ENCODE results near the gene ATP9B. TPM values are rescaled to one million over a fixed set of nuclear protein-coding genes. Genes with fewer than 3 reads are reported as not detected.
"Not testable (repeated sequence)": the region's sequence is repeated elsewhere in the genome, so short reads cannot be mapped to it uniquely, and the experiment has no call there.

Gene ATP9B
- total RNA-seq, 1 donor from 2014 or later, result 69.1 TPM

DNA sequence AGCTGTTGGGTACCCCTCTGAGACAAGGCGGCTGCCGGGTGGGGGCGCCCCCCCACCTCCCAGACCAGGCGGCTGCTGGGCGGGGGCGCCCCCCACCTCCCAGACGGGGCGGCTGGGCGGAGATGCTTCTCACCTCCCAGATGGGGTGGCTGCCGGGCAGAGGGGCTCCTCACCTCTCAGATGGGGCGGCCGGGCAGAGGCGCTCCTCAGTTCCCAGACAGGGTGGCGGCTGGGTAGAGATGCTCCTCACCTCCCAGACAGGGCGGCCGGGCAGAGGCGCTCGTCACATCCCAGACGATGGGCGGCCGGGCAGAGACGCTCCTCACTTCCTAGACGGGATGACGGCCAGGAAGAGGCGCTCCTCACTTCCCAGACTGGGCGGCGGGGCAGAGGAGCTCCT, 3.5 kb downstream of the ATP9B start:
- DNase-seq, result not testable (repeated sequence)

- no peak for DNase-seq
These were observed 8.0 kb downstream of the ATP9B start for GRCh38 chr18:79077181-79077580.

DNA sequence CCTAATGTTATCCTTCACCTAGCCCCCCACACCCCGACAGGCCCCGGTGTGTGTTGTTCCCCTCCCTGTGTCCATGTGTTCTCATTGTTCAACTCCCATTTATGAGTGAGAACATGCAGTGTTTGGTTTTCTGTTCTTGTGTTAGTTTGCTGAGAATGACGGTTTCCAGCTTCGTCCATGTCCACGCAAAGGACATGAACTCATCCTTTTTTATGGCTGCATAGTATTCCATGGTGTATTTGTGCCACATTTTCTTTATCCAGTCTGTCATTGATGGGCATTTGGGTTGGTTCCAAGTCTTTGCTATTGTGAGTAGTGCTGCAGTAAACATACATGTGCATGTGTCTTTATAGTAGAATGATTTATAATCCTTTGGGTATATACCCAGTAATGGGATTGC, 9.6 kb downstream of the ATP9B start:
- not testable (repeated sequence) for DNase-seq

- DNase-seq, result no peak
These were observed 23.7 kb downstream of the ATP9B start for GRCh38 chr18:79092874-79093273.

DNA sequence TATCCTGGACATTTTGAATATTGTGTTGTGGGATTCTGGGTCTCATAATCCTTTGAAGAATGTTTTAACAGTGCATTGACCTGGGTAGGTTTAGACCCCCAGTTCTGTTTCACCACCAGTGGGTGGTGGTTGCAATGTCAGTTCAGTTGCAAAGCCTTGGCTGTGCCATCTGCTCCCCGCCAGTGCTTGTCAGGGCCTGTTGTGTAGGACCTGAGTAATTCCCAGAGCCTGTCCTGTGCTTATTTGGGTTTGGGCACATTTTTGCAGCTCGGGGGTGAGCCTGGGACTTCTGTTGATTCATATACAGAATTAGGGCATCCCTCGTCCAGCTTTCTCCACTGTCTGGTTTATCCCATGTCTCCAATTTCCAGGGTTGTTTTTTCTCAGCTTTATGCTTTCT, 24.8 kb downstream of the ATP9B start:
- no peak for DNase-seq

DNA sequence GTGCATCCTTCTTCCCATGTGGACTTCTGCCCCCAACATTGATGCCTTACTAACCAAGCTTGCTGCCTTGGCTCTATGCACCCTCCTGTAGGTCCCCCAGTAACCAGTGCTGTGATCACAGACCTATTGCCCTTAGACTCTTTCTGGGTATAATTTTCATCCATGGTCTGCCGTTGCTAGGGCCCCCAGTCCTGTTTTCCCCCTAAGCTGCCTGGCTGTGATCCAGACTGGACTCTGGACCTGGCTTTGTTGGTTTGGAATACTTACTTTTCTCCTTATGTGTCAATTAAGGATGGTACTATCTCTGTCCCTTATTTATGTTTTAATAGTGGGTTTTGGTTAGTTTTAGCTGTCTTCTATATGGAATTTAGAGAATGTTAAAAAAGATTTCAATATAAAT, 26.0 kb downstream of the ATP9B start:
- DNase-seq, result no peak

- DNase-seq, result no peak
These were observed 31.8 kb downstream of the ATP9B start for GRCh38 chr18:79100944-79101343.

DNA sequence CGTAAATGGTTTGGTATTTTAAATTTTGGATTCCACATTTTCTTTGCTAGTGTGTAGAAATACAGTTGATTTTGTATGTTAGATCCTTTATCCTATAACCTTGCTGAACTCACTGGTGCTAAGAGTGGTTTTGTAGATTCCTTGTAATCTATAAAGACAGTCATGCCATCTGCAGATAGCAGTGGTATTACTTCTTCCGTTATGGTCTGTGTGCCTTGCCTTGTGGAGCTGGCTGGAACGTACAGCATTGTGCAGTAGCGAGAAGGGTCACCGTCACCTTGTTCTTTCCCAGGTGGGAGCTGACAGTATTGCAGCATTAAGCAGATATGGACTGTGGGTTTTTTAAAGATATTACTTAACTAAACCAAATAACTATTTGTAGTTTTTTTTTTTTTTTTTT, 33.7 kb downstream of the ATP9B start:
- DNase-seq, result no peak

DNA sequence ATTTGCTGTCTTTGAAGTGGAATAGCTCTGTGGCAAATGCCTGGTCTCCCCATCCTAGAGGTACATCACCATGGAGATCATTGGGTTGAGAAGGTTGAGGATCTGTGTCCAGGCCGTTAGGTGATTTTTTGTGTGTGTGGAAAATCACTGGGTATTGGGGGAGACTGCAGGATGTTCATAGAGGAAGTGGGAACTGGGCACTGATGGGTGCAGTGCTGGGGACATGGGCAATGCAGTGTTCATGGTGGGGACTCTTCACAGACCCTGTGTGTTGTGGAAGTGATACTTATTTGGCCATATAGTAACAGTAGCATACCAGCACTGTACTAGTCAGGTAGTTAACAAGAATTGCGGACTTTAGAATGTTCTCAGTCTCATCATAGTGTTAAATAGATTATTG, 34.9 kb downstream of the ATP9B start:
- no peak for DNase-seq

DNA sequence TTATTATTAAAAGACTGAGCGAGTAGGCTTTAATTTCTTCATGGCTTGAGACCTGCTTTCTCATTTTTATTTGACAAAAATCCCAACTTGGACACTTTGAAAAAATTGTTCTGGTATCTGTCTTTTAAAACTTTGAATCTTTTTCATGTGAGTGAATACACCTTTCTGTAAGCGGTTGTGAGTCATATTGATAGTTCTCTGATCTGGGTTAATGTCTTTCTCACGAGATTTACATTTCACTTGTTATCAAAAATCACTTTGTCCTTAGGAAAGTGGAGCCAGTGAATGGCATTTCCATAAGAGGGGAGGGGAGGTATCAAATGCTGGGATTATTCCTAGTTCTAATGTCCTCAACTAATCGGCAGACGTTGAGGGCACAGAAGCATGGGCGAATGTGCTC, 36.3 kb downstream of the ATP9B start:
- DNase-seq, result no peak

DNA sequence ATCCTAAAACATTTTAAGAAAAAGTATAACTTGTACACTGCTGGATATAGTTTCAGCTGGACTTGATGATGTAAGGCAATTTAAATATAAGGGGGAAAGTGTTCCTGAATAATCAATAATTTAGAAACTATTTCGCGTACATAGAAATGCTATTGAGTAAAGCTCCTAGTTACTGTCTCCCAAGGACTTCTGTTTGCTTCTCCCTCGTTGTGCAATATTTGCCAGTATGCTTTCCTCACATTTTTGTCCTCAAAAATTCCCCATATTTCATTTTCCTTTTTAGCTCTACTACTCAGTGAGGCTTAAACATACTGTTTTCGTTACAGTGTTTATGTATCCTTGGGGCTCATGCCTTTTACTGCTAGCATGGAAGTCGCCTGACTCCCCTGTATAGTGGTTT, 36.9 kb downstream of the ATP9B start:
- no peak for DNase-seq

DNA sequence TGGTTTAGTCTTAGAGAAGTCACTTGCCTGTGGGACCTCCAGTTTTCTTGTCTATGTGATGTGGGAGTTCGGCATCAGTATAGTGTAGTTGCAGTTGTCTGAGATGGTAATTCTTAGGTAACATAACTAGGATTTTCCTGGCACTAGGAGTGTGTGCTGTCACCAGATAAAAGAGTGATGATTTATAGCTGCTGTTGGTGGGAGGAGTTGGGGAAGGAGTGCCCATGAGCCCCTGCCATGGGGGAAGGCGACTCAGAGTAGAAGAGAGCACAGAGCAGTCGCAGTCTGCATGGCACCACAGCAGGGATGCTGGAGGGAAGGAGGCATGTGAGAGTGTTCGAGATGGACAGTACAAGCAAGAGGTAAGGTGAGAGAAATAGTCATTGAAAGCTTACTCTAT, 38.7 kb downstream of the ATP9B start:
- no peak for DNase-seq

GRCh38 chr18:79108549-79109215, 39.5 kb downstream of the ATP9B start:
- DNase-seq, result no peak

- no peak for DNase-seq
These were observed 42.3 kb downstream of the ATP9B start for GRCh38 chr18:79111483-79111882.

GRCh38 chr18:79117385-79117784, 48.2 kb downstream of the ATP9B start:
- DNase-seq, result no peak

GRCh38 chr18:79117788-79118187, 48.6 kb downstream of the ATP9B start:
- no peak for DNase-seq

DNA sequence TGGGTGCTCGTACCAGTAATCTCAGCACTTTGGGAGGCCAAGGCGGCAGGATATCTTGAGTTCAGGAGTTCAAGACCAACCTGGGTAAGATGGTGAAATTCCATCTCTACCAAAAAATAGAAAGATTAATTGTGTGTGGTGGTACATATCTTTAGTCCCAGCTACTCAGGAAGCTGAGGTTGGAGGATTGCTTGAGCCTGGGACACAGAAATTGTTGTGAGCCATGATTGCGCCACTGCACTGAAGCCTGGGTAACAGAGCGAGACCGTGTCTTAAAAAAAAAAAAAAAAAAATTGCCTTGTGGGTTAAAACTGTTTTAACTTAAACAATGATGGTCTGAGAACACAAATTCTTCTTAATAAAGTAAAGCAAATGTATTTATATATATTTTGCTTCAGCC, 49.6 kb downstream of the ATP9B start:
- DNase-seq, result no peak

DNA sequence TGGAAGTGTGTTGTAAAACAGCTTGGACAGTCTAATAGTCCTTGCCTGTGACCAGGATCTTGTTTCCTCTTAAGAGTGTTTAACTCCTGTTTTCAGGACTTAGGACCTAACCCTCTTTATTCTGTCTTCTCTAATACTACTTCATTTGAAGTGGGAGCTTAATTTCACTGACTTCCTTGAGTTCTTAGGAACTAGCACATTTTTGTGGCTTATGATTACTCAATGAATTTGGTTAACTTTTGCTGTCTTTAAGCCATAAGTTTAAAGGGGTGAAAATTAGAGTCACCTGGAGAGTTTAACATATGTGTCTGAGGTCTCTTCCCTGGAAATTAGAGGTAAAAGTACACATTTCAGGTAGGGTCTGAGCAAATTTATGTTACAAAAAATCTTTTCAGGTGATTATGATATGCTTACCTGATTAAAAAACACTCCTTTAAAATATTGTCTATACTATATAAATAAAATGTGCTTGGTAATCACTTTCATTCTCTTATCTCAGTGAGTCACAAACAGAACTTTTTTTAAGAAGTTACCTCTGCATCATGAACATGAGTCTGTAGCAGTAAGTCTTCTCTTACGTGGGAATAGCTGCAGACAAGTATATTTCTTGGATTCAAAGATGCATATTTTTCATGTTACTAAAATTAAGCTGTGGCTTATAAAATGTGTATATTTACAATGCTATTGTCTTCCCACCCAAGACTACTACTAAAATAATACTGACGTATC, 52.7 kb downstream of the ATP9B start:
- no peak for DNase-seq

- DNase-seq, result peak; percentile 17
These were observed 54.8 kb downstream of the ATP9B start for GRCh38 chr18:79123948-79124347.

GRCh38 chr18:79129120-79129519, 59.9 kb downstream of the ATP9B start:
- no peak for DNase-seq

DNA sequence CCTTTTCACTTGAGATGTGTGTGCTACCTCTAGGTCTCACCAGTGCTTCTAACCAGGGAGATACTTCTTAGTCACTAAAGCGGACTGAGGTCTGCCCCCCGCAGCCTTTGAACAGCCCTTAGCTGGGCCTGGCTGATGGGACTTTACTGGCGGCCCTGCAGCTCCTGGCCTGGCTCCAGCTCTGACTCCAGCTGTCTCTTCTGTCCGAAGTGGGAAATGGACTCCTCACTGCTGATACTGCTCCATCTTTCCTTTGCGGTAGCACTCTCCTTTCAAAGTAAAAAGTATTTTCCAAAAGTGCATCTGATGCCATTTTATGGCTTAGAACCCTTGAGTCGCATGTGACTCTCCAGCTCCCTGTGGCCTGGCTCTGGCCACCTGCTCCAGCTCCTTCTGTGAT, 64.5 kb downstream of the ATP9B start:
- DNase-seq, result no peak

DNA sequence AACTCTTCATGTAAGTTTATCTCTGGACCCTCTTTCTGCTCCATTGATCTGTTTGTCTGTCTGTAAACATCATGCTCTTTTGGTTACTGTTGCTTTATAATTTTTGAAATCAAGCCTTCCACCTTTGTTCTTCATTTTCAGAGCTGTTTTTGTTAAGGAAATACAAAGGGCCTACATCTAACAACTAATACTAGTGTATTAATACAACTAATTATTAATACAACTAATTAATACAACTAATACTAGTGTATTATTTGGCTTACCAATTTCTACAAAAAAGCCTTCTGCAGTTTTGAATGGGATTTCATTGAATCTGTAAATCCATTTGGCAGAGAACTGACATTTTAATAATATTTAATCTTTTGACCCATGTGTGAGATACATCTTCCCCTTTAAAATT, 66.7 kb downstream of the ATP9B start:
- DNase-seq, result no peak

DNA sequence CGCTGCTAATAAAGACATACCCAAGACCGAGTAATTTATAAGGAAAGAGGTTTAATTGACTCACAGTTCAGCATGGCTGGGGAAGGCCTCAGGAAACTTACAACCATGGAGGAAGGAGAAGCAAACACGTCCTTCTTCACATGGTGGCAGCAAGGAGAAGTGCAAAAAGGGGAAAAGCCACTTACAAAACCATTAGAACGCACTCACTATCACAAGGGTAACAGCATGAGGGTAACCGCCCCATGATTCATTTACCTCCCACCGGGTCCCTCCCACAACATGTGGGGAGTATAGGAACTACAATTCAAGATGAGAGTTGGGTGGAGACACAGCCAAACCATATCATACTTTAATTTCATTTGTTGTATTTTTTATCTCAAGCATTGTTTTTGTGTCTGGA, 67.5 kb downstream of the ATP9B start:
- no peak for DNase-seq

DNA sequence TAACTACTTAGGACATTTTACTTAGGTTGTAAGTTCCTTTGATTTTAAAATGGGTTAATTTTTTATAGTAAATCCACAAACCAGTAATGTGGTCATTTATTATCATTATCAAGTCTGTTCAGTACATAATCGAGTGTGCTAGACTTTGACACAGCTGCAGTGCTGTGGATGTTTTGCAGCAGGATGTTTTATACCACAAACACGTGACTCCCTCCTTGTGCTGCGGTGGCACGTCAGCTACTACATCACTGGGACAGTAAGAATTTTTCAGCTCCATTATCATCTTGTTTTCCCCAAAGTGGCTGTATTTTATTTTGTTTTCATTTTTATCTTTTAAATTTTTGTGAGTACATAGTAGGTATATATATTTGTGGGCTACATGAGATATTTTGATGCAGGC, 70.0 kb downstream of the ATP9B start:
- no peak for DNase-seq

Measured in occipital lobe (tissue), 2 donors.